DND-41 (cell line): Measurements from ENCODE around the gene KRT78.

Experiments
- ATAC-seq: fragments of 200-7000 bp; cut with Tn5 transposase; 3 replicates; pipeline ENCODE4 v1.9.1; 2021; ENCODE audit warnings: low read depth; ENCODE audit not compliant: insufficient read depth
- DNase-seq: peaks from one replicate; pipeline ENCODE4 v3.0.0-alpha.2; 2020
- H2AFZ ChIP-seq: 2 replicates; pipeline ENCODE4 v1.6.0; 2012; ENCODE audit warnings: low read depth, low read length
- H3K27ac ChIP-seq: 2 replicates; pipeline ENCODE4 v1.5.1; 2012; ENCODE audit warnings: low read length, inconsistent platforms
- H3K27me3 ChIP-seq: fragments of 200-600 bp; sonication (generic); 2 replicates; pipeline ENCODE4 v1.6.0; 2012; ENCODE audit warnings: low read length, mild to moderate bottlenecking, inconsistent platforms; ENCODE audit not compliant: insufficient read depth, poor library complexity
- H3K36me3 ChIP-seq: 2 replicates; pipeline ENCODE4 v1.5.1; 2012; ENCODE audit warnings: low read length, inconsistent platforms; ENCODE audit not compliant: insufficient read depth
- H3K4me1 ChIP-seq: 2 replicates; pipeline ENCODE4 v1.5.1; 2012; ENCODE audit warnings: mild to moderate bottlenecking, low read length; ENCODE audit not compliant: insufficient read depth
- H3K4me2 ChIP-seq: 2 replicates; pipeline ENCODE4 v1.6.0; 2012; ENCODE audit warnings: mild to moderate bottlenecking, moderate library complexity, low read length, inconsistent platforms; ENCODE audit not compliant: insufficient read depth
- H3K4me3 ChIP-seq, 2 experiments: fragments of 200-600 bp in 1 of 2; shearing (Covaris generic) in 1 of 2; 2 replicates each; pipeline ENCODE4 v1.5.1; 2012 to 2016; ENCODE audit warnings: inconsistent platforms in 2 of 2, low read length in 2 of 2, mild to moderate bottlenecking in 2 of 2, low read depth in 1 of 2, moderate library complexity in 1 of 2
- H3K79me2 ChIP-seq: 2 replicates; pipeline ENCODE4 v1.6.0; 2012; ENCODE audit warnings: low read length, inconsistent platforms; ENCODE audit not compliant: insufficient read depth
- H3K9ac ChIP-seq: 2 replicates; pipeline ENCODE4 v1.6.0; 2012; ENCODE audit warnings: low read depth, mild to moderate bottlenecking, inconsistent platforms, low read length, moderate library complexity
- H3K9me3 ChIP-seq: 2 replicates; pipeline ENCODE4 v1.5.1; 2012; ENCODE audit warnings: low read length, moderate library complexity, mild to moderate bottlenecking, inconsistent platforms; ENCODE audit not compliant: insufficient read depth, severe bottlenecking
- H4K20me1 ChIP-seq: 2 replicates; pipeline ENCODE4 v1.6.0; 2012; ENCODE audit warnings: low read length; ENCODE audit not compliant: insufficient read depth
- CTCF ChIP-seq: IDR thresholded peaks from 2 replicates; pipeline ENCODE4 v1.5.1; 2012; ENCODE audit warnings: borderline replicate concordance, low read length, moderate library complexity, mild to moderate bottlenecking; ENCODE audit not compliant: poor library complexity, severe bottlenecking; ENCODE audit errors: extremely low read depth
- EZH2 ChIP-seq: IDR thresholded peaks from 3 replicates; pipeline ENCODE4 v1.6.1; 2012; ENCODE audit warnings: borderline replicate concordance, low read depth, mild to moderate bottlenecking, moderate library complexity, low read length, inconsistent platforms; ENCODE audit not compliant: severe bottlenecking

The KRT78 gene

GRCh38 chr12:52892974-52893373, 44.2 kb upstream of the KRT78 start:
- Histone ChIP-seq H3K36me3 (no peaks in the 10 kb centered on the region), H3K27ac (no peak overlapping the region)
- DNase-seq: no peak

GRCh38 chr12:52892207-52892852, 43.5 kb upstream of the KRT78 start:
- no peak for ATAC-seq

More at GRCh38 chr12:52892974-52893373, 44.2 kb upstream of the KRT78 start:
- no peaks in the 10 kb centered on the region for H4K20me1 ChIP-seq
- H3K79me2 ChIP-seq: no peaks in the 10 kb centered on the region
- no peak overlapping the region for H3K4me2 ChIP-seq
- no peaks in the 10 kb centered on the region for H3K4me1 ChIP-seq
- H2AFZ ChIP-seq: no peak overlapping the region
- TF ChIP-seq CTCF: no peak
- TF ChIP-seq EZH2: no peak
- H3K4me3 ChIP-seq: no peak overlapping the region
- ATAC-seq: no peak
- H3K9ac ChIP-seq: no peak overlapping the region
- H3K27me3 ChIP-seq: peaks cover 12% of the 10 kb centered on the region
- no peaks in the 10 kb centered on the region for H3K9me3 ChIP-seq

GRCh38 chr12:52891044-52891443, 42.2 kb upstream of the KRT78 start:
- no peak overlapping the region for H3K27ac ChIP-seq
- TF ChIP-seq EZH2 (no peak), CTCF (no peak)
- no peaks in the 10 kb centered on the region for H3K9me3 ChIP-seq
- no peak overlapping the region for H3K9ac ChIP-seq
- H3K4me2 ChIP-seq: no peak overlapping the region
- H3K27me3 ChIP-seq: peaks cover 1% of the 10 kb centered on the region
- ATAC-seq (no peak), DNase-seq (no peak)
- H3K4me3 ChIP-seq: no peak overlapping the region
- H3K79me2 ChIP-seq: no peaks in the 10 kb centered on the region
- H4K20me1 ChIP-seq: no peaks in the 10 kb centered on the region
- H3K36me3 ChIP-seq: no peaks in the 10 kb centered on the region
- H3K4me1 ChIP-seq: no peaks in the 10 kb centered on the region
- H2AFZ ChIP-seq: no peak overlapping the region

More at GRCh38 chr12:52892207-52892852, 43.5 kb upstream of the KRT78 start:
- Histone ChIP-seq H3K4me1 (no peaks in the 10 kb centered on the region), H3K4me2 (no peak overlapping the region), H3K4me3 (no peak overlapping the region), H3K27me3 (peaks cover 9% of the 10 kb centered on the region), H3K79me2 (no peaks in the 10 kb centered on the region), H3K9me3 (no peaks in the 10 kb centered on the region), H3K27ac (no peak overlapping the region), H2AFZ (no peak overlapping the region), H4K20me1 (no peaks in the 10 kb centered on the region), H3K9ac (no peak overlapping the region), H3K36me3 (no peaks in the 10 kb centered on the region)
- no peak for DNase-seq
- TF ChIP-seq CTCF: no peak
- TF ChIP-seq EZH2: no peak

GRCh38 chr12:52890417-52890816, 41.6 kb upstream of the KRT78 start:
- Histone ChIP-seq H3K9ac (no peak overlapping the region), H3K4me1 (no peaks in the 10 kb centered on the region), H3K9me3 (no peaks in the 10 kb centered on the region), H3K4me2 (no peak overlapping the region), H3K79me2 (no peaks in the 10 kb centered on the region), H3K4me3 (no peak overlapping the region), H2AFZ (no peak overlapping the region), H3K36me3 (no peaks in the 10 kb centered on the region), H3K27ac (no peak overlapping the region), H3K27me3 (no peaks in the 10 kb centered on the region), H4K20me1 (no peaks in the 10 kb centered on the region)
- DNase-seq (no peak), ATAC-seq (no peak)
- TF ChIP-seq EZH2 (no peak), CTCF (no peak)
